Central memory CD4-positive, alpha-beta T cell (primary cell): ENCODE measurements around the gene CCL2.

Source experiments
- DNase-seq: peaks from one replicate; pipeline ENCODE4 v3.0.0; 2022

The CCL2 gene

DNA sequence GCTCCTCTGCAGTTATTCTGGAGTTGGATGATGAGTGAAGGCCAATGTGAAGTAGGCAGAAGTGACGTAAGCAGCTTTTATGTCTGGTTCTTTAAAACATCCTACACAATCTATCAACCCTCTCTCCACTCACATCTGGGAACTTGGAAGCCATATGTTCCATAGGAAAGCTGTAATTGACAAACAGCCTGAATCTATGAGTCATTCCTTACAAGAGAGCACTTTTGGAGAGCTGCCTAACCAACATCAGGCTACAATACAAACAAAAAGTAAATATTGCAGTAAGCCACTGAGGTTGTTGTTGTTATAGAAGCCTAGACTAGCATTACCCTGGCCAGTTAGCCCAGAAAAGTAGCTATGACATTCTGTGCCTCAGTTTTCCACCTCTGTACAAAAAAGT is 20.8 kb downstream of the CCL2 start:
- DNase-seq = no peak

DNA sequence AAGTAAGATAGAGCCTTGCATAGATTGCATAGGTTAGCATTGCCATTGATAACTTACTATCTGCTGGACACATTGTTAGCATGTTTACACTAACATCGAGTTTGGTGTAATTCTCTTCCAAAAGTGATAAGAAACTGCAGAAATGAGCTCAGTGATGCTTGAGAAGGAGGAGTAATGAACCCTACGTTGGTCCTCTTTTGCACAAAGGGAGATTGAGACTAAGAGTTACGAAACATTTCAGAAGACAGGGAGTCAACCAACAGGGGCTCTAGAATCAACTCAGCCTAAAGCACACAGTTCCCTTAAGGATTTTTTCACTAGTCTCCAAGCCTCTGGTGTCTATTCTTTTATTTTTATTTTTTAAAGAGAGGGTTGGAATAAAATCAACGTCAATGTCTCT is 21.7 kb downstream of the CCL2 start:
- no peak for DNase-seq

DNA sequence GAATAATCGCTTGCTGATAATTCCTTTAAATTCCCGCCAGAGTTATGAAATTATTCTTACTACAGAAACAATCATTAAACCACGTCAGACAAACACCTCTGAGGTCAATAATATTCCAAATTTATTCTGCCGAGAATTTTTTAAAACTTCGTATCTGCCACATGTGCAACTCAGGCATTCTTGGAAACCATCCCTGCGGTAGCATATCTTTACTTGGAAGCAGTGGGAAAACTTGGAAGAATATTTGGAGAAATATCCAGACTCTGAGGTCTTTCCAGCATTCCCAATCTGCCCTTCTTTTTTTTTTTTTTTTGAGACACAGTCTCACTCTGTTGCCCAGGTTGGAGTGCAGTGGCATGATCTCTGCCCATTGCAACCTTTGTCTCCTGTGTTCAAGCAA is 28.5 kb downstream of the CCL2 start:
- no peak for DNase-seq

DNA sequence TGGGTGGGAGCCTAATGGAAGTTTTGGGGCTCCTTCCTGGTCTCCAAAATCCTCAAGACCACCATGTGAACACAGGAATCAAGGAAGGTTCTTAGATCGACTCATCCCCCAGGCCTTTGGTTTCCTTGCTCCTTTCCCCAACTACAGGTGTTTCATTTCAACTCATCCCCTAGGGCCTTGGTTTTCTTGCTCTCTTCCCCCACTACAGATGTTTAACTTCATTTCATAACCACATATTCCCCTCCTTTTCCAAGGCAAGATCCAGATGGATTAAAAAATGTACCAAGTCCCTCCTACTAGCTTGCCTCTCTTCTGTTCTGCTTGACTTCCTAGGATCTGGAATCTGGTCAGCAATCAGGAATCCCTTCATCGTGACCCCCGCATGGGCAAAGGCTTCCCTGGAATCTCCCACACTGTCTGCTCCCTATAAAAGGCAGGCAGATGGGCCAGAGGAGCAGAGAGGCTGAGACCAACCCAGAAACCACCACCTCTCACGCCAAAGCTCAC is 30.3 kb downstream of the CCL2 start, which contains the start of gene CCL11:
CCL11 (plus strand) TSS at position 457 of the 507 bp plus-strand sequence. CDS start 67 bp downstream, outside the sequence.
- DNase-seq = no peak

DNA sequence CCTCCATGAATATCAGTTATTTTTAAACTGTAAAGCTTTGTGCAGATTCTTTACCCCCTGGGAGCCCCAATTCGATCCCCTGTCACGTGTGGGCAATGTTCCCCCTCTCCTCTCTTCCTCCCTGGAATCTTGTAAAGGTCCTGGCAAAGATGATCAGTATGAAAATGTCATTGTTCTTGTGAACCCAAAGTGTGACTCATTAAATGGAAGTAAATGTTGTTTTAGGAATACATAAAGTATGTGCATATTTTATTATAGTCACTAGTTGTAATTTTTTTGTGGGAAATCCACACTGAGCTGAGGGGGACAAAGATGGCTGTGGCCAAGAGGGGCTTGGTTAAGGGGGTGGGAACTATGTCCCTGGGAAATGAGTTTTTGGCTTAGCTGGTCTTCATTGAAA is 32.8 kb downstream of the CCL2 start:
- no peak for DNase-seq

DNA sequence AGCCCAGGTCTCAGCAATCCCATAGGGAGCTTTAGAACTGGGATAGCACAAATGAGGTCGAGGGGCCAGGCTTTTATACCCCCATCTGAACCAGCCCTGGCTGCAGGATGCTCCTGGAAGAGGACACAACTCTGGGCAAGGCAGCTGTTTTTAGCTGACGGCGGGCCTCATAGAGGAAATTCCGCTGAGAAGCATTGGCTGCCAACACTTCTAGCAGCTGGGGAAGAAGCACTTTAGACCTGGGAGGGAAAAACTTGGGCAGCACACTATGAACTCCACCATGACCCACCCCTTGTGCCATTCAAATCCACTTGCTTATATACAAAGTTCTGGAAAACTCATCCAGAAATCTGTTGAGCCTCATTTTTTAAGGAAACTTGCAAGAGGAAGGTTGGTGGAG is 35.5 kb downstream of the CCL2 start:
- DNase-seq = no peak

DNA sequence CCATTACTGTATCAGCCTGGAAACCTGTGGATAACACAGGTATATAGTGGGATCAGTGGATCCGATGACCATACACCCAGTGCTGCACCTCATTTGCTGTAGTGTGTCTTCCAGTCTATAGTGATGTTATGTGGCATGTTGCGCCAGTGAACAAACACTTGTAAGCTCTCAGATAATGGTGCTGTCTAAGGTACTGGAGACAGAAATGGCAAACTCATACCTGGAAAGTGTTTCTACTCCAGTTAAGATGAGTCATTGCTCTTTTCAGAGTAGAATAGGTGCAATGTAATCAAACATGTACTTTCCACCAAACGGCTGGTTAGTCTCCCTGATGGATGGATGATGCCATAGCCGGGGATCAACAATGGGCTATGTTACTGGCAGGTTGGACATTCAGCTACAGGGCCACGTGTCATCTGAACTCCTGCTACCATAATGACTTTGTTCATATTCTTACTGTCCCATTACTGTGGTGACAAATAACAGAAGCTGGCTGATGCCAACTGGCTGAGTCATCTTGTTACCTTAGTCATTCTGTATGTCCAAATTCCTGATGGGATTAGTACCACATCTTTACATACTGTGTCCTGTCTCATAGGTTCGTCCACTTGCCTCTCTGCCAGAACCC is 36.8 kb downstream of the CCL2 start:
- DNase-seq = no peak

DNA sequence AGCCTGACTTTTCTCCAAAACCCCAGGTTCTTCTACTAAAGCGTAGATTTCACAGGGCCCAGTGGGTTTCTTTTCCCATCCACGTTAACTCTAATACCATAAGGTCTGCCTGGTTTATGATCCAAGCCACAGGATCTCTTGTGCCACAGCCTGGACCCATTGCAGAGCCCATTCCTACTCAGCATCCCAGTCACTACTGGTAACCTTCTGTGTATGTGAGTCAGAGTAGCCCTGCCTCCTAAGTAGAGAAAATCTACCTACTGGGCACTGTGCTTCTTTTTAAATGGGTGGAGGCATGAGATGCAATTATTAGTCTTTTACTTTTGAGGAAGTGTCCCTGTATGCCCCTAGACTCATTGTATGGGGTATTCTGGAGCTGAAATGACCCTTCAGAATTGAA is 43.9 kb downstream of the CCL2 start:
- no peak for DNase-seq

DNA sequence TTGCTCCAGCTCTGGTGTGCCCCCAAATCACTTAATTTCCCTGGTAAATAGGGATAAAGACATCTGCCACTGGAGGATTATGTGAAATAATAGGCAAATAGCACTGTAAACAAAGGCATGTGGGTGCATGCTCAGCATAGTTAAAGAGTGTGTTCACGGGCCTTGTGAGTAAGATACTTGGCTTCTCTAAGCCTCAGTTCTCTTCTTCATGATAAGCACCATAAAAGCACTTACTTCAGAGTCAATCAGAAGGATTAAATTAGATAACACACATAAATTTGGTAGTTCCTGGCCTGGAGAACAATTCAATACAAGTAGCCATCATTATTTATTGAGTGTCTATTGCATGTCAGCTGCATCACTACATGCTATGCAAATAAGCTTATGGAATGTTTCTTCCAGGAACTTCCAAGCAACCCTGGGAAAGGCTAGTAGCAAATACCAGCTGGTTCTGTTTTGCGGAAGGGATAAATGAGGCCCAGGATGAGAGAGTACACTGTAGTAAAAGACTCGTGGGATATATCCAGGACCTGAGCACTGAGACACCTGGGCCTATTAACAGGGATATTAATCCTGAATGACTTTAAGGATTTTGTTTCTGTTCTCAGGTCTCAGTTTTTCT is 45.0 kb downstream of the CCL2 start:
- DNase-seq = no peak

DNA sequence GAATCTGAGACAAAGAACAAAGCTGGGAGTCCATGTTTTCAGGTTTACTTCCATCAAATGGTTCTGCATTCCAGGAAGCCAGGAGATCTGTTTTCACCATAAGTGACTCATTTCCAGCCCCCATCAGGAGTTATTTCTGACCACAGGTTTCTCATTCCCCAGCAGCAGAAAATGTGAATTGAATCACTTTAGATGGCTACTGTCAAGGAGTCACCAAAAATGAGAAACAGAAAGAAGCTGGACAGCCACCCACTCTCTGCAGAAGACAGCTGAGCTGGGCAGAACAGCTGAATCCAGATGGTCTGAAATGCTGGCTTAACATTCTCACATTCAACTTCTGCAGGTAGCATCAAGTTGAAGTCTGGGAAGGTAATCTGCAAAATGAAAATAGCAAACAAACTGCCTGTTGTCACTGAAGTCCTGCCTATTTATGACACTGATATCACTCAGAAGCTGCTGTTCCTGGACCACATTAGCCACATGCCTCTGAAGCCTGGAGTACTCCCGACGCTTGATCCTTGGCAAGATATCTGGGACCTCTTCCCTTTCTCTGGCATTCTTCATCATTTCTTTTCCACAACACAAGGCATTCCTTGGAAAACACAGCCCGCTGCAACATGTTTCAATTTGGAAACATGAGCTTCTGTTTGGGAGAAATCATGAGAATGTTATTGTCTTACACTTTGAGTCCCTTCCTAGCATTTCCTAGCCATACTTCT is 45.7 kb downstream of the CCL2 start:
- no peak for DNase-seq

DNA sequence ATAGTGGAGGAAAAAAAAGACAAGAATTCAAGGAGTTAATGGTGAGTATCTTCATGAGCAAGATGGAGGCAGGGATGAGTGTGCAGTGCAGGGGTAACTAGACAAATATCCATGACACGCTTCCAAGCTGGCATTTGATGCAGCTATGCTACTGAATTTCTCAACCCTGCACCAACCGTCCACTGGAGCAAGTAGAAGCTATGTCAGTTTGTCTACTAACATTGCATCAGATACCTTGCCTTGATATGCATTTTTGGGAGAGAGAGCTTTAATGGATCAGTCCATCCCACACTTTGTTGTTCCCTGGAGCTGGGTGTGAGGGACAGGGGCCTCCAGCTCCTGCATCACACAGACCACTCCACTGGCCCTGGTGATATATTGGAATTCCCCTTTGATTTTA is 46.9 kb downstream of the CCL2 start:
- DNase-seq = no peak

DNA sequence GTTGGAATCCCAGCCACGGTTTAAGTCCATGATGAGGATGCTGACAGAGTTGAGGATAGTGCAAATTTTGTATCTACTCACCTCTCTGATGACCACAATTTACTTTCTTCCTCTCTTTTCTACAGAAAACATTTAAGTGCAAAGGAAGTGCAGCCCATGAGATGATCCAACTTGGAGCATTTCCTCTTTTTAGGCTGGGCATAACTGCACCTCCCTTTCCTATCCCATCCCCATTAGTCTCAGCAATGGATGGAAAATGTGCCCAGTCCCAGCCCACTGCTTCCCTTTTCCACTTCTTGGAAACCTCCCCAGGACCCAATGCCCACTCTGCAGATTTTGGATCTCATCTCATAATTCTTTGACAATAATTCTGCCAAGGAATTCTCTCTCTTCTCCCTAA is 47.6 kb downstream of the CCL2 start:
- no peak for DNase-seq

DNA sequence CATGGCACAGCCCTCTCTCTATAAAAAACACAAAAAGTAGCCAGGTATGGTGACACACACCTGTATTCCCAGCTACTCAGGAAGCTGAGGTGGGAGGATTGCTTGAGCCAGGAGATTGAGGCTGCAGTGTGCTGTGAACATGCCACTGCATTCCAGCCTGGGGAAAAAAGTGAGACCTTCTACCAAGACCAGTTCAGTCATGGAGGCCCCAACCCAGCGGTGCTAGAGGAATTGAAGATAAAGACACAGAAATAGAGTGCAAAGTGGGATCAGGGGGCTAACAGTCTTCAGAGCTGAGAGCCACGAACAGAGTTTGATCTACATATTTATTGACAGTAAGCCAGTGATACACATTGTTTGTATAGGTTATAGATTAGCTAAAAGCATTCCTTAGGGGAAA is 48.5 kb downstream of the CCL2 start:
- DNase-seq = no peak

DNA sequence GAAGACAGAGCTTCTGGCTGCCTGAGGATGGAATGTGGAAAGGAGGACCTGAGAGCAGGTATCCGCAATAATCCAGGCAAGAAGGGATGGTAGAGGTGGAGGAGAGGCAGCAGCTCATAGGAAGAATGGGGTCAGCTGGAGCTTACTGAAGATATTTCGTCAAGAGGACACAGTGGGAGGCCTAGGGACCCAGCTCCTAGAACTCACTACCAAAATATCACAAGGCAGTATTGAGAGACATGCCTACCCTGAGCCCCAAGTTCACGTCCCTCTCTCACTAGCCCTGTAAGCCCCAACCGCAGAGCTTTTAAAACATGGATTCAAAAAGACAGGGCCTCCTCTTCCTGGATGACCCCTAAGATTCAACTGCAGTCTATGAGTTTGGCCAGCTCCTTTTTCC is 50.0 kb downstream of the CCL2 start:
- DNase-seq = no peak

DNA sequence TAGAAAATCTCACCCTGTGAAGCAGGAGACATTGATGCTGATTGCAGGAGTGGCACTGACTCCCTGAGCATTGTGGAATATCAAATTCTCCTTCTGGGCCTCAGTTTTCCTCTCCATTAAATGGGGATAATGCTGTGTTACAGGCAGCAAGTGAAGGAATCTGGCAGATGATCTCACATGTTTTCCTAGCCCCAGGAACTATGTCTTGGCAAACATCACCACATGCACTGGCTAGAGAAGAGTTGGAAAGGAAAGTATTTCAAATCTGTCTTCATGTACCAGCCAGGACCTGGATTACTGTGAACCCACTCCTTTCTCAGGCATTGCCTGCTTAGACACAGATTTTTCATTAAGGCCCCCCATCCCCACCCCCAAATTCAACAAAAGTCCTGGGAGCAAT is 50.5 kb downstream of the CCL2 start:
- DNase-seq = no peak

DNA sequence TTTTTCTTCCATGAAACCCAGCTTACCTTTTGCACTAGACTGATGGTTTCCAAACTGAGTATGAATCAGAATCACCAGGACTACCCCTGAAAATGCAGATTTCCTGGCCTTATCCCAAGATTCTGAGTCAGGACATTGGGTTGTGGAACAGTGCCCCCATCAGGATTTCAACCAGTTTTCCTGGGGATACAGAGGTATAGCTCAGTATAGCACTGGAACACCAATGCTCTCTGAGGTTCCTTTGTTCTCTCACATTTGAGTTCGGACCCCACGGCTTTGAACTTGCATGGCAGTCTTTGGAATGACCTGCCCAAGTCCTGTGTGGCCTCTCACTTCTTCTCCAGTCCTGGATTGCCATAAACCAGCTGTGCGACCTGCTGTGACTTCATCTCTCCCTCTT is 51.4 kb downstream of the CCL2 start:
- DNase-seq = no peak
